ENCODE results near the gene ABCA3.

GRCh38 chr16:2357331-2357730 is 16.8 kb upstream of the ABCA3 start:
- TF ChIP-seq CTCF (conservative IDR thresholded peaks at IDR 0.05 in 1 of 2, IDR thresholded peaks at IDR 0.05 in 1 of 2; ENCODE audit: low read depth in 1 of 2, low read length in 2 of 2) (no peak), EZH2 (IDR thresholded peaks at IDR 0.05; ENCODE audit: low read length, missing control alignments) (no peak)

Data from fibroblast of lung (primary cell).